Measurements from ENCODE around the gene ETV3L.

The ETV3L gene

GRCh38 chr1:157107702-157108101 is 8.1 kb upstream of the ETV3L start:
- no peak for TF ChIP-seq CTCF (IDR thresholded peaks at IDR 0.05; ENCODE audit: low read depth, low read length, missing control alignments)
- in situ Hi-C loops (cut with HindIII; ENCODE audit: low pct_ligation_motif_present, low sequenced_read_pairs) = no loop called here

GRCh38 chr1:157106813-157107189 is 7.2 kb upstream of the ETV3L start:
- no peak for DNase-seq
- Histone ChIP-seq H3K36me3 (replicated peaks) (no peaks in the 10 kb centered on the region), H3K27me3 (replicated peaks) (no peaks in the 10 kb centered on the region), H3K4me3 (ENCODE audit: low read depth, low read length) (no peak overlapping the region), H3K27ac (peak overlapping the region; percentile 80)
- TF ChIP-seq CTCF (IDR thresholded peaks at IDR 0.05; ENCODE audit: low read depth, low read length, missing control alignments) = no peak
- in situ Hi-C loops (cut with HindIII; ENCODE audit: low pct_ligation_motif_present, low sequenced_read_pairs) = no loop called here

More at GRCh38 chr1:157107702-157108101, 8.1 kb upstream of the ETV3L start:
- H3K4me3 ChIP-seq (ENCODE audit: low read depth, low read length) = no peak overlapping the region
- no peaks in the 10 kb centered on the region for H3K36me3 ChIP-seq (replicated peaks)
- no peak overlapping the region for H3K27ac ChIP-seq
- DNase-seq = no peak
- no peaks in the 10 kb centered on the region for H3K27me3 ChIP-seq (replicated peaks)

- TF ChIP-seq CTCF (IDR thresholded peaks at IDR 0.05; ENCODE audit: low read depth, low read length, missing control alignments) = no peak
- no peaks in the 10 kb centered on the region for H3K36me3 ChIP-seq (replicated peaks)
- no peak overlapping the region for H3K4me3 ChIP-seq (ENCODE audit: low read depth, low read length)
- H3K27ac ChIP-seq = peak overlapping the region; percentile 80
- in situ Hi-C loops (cut with HindIII; ENCODE audit: low pct_ligation_motif_present, low sequenced_read_pairs) = no loop called here
- H3K27me3 ChIP-seq (replicated peaks) = no peaks in the 10 kb centered on the region
- peak; percentile 91 for DNase-seq
These were observed 6.6 kb upstream of the ETV3L start for GRCh38 chr1:157105988-157106812.

GRCh38 chr1:157105298-157105987 is 5.8 kb upstream of the ETV3L start:
- no peak for DNase-seq
- H3K36me3 ChIP-seq (replicated peaks) = no peaks in the 10 kb centered on the region
- H3K27ac ChIP-seq = no peak overlapping the region
- no peak for TF ChIP-seq CTCF (IDR thresholded peaks at IDR 0.05; ENCODE audit: low read depth, low read length, missing control alignments)
- H3K27me3 ChIP-seq (replicated peaks) = no peaks in the 10 kb centered on the region
- H3K4me3 ChIP-seq (ENCODE audit: low read depth, low read length) = no peak overlapping the region
- in situ Hi-C loops (cut with HindIII; ENCODE audit: low pct_ligation_motif_present, low sequenced_read_pairs) = no loop called here

- DNase-seq = peak; percentile 29
- TF ChIP-seq CTCF (IDR thresholded peaks at IDR 0.05; ENCODE audit: low read depth, low read length, missing control alignments) = no peak
- Histone ChIP-seq H3K36me3 (replicated peaks) (no peaks in the 10 kb centered on the region), H3K27me3 (replicated peaks) (no peaks in the 10 kb centered on the region), H3K4me3 (ENCODE audit: low read depth, low read length) (no peak overlapping the region), H3K27ac (no peak overlapping the region)
- in situ Hi-C loops (cut with HindIII; ENCODE audit: low pct_ligation_motif_present, low sequenced_read_pairs) = no loop called here
These were observed 5.1 kb upstream of the ETV3L start for GRCh38 chr1:157104598-157105293.

Data from brain microvascular endothelial cell (primary cell).